ENCODE data around the gene KCNAB2.
"Not testable (repeated sequence)": the region's sequence is repeated elsewhere in the genome, so short reads cannot be mapped to it uniquely, and the experiment has no call there.

The KCNAB2 gene

GRCh38 chr1:6056572-6056948 is 10.9 kb downstream of the KCNAB2 start:
- no peak for DNase-seq (ENCODE audit: low read depth in 3 of 3)

GRCh38 chr1:6057170-6057845 is 11.6 kb downstream of the KCNAB2 start:
- no peak for DNase-seq (ENCODE audit: low read depth in 3 of 3)

- no peak for DNase-seq (ENCODE audit: low read depth in 3 of 3)
Measured at GRCh38 chr1:6059866-6060265, 14.2 kb downstream of the KCNAB2 start.

- DNase-seq (ENCODE audit: low read depth in 3 of 3), result no peak
Measured at GRCh38 chr1:6062670-6063069, 17.0 kb downstream of the KCNAB2 start.

- not testable (repeated sequence) for DNase-seq (ENCODE audit: low read depth in 3 of 3)
Measured at GRCh38 chr1:6063532-6064053, 17.9 kb downstream of the KCNAB2 start.

GRCh38 chr1:6065093-6065858 is 19.6 kb downstream of the KCNAB2 start:
- no peak for DNase-seq (ENCODE audit: low read depth in 3 of 3)

- no peak for DNase-seq (ENCODE audit: low read depth in 3 of 3)
Measured at GRCh38 chr1:6066680-6067079, 21.0 kb downstream of the KCNAB2 start.

- no peak for DNase-seq (ENCODE audit: low read depth in 3 of 3)
Measured at GRCh38 chr1:6068073-6068472, 22.4 kb downstream of the KCNAB2 start.

GRCh38 chr1:6068932-6069331 is 23.2 kb downstream of the KCNAB2 start:
- DNase-seq (ENCODE audit: low read depth in 3 of 3), result no peak

- no peak for DNase-seq (ENCODE audit: low read depth in 3 of 3)
Measured at GRCh38 chr1:6069573-6069972, 23.9 kb downstream of the KCNAB2 start.

- no peak for DNase-seq (ENCODE audit: low read depth in 3 of 3)
Measured at GRCh38 chr1:6070450-6070974, 24.8 kb downstream of the KCNAB2 start.

- DNase-seq (ENCODE audit: low read depth in 3 of 3), result no peak
Measured at GRCh38 chr1:6071219-6071618, 25.5 kb downstream of the KCNAB2 start.

GRCh38 chr1:6072774-6073479 is 27.2 kb downstream of the KCNAB2 start:
- DNase-seq (ENCODE audit: low read depth in 3 of 3), result no peak

GRCh38 chr1:6073480-6074053 is 27.9 kb downstream of the KCNAB2 start:
- no peak for DNase-seq (ENCODE audit: low read depth in 3 of 3)

- no peak for DNase-seq (ENCODE audit: low read depth in 3 of 3)
Measured at GRCh38 chr1:6074192-6074901, 28.7 kb downstream of the KCNAB2 start.

GRCh38 chr1:6075748-6076147 is 30.1 kb downstream of the KCNAB2 start:
- no peak for DNase-seq (ENCODE audit: low read depth in 3 of 3)

GRCh38 chr1:6077061-6077460 is 31.4 kb downstream of the KCNAB2 start:
- not testable (repeated sequence) for DNase-seq (ENCODE audit: low read depth in 3 of 3)

- DNase-seq (ENCODE audit: low read depth in 3 of 3), result no peak
Measured at GRCh38 chr1:6077506-6077905, 31.8 kb downstream of the KCNAB2 start.

- DNase-seq (ENCODE audit: low read depth in 3 of 3), result no peak
Measured at GRCh38 chr1:6077919-6078318, 32.2 kb downstream of the KCNAB2 start.

- no peak for DNase-seq (ENCODE audit: low read depth in 3 of 3)
Measured at GRCh38 chr1:6080469-6080868, 34.8 kb downstream of the KCNAB2 start.

GRCh38 chr1:6081901-6082300 is 36.2 kb downstream of the KCNAB2 start:
- no peak for DNase-seq (ENCODE audit: low read depth in 3 of 3)

All from stimulated activated CD4-positive, alpha-beta T cell treated with anti-CD3 and anti-CD28 coated beads, TNF-alpha, amount 100 ng/mL, for 4 hours (primary cell).